SU-DHL-6 (cell line): ENCODE results near the gene CDKAL1.

ENCODE experiments used
- H2AFZ ChIP-seq: fragments of 200-600 bp; sonication (generic); 2 replicates; pipeline ENCODE4 v1.6.1; 2014; ENCODE audit warnings: low read depth, mild to moderate bottlenecking, moderate library complexity, mixed read lengths, antibody characterized with exemption, low read length; ENCODE audit not compliant: severe bottlenecking
- H3F3A ChIP-seq: fragments of 200-600 bp; shearing (Covaris generic); 2 replicates; pipeline ENCODE4 v1.6.0; 2016; ENCODE audit warnings: antibody characterized with exemption, mild to moderate bottlenecking; ENCODE audit not compliant: insufficient read depth
- H3K27ac ChIP-seq: fragments of 200-600 bp; sonication (generic); 2 replicates; pipeline ENCODE4 v1.5.1; 2016; ENCODE audit warnings: low read depth, mild to moderate bottlenecking, low read length, moderate library complexity, mixed read lengths
- H3K27me3 ChIP-seq: fragments of 200-600 bp; sonication (generic), shearing (Covaris generic); 2 replicates; pipeline ENCODE4 v1.6.0; 2014; ENCODE audit warnings: mild to moderate bottlenecking, low read length
- H3K36me3 ChIP-seq: fragments of 200-600 bp; sonication (generic); 2 replicates; pipeline ENCODE4 v1.6.1; 2014; ENCODE audit warnings: mild to moderate bottlenecking, low read length, mixed read lengths
- H3K4me2 ChIP-seq: fragments of 300-600, 200-600 bp; shearing (Covaris generic), sonication (generic); 2 replicates; pipeline ENCODE4 v1.6.0; 2014; ENCODE audit warnings: low read length, low read depth, mild to moderate bottlenecking; ENCODE audit not compliant: poor library complexity, severe bottlenecking
- H3K4me3 ChIP-seq: fragments of 200-600 bp; sonication (generic); 2 replicates; pipeline ENCODE4 v1.5.1; 2014; ENCODE audit warnings: antibody characterized with exemption, low read length, mild to moderate bottlenecking, mixed read lengths; ENCODE audit not compliant: insufficient read depth, poor library complexity, severe bottlenecking
- H3K79me2 ChIP-seq: fragments of 200-600 bp; sonication (generic); 2 replicates; pipeline ENCODE4 v1.6.1; 2014; ENCODE audit warnings: mild to moderate bottlenecking, low read length, moderate library complexity; ENCODE audit not compliant: insufficient read depth
- H3K9ac ChIP-seq: fragments of 200-600 bp; sonication (generic); 2 replicates; pipeline ENCODE4 v1.7.0; 2014; ENCODE audit warnings: mild to moderate bottlenecking, low read length
- H3K9me2 ChIP-seq: fragments of 200-600 bp; sonication (generic); replicated peaks from 2 replicates; pipeline ENCODE4 v1.6.1; 2014; ENCODE audit warnings: low read length; ENCODE audit not compliant: insufficient read depth
- H3K9me3 ChIP-seq: fragments of 200-600 bp; sonication (generic); 2 replicates; pipeline ENCODE4 v1.6.1; 2014; ENCODE audit warnings: low read length, mixed read lengths; ENCODE audit not compliant: insufficient read depth
- H4K20me1 ChIP-seq: fragments of 200-600 bp; sonication (generic); 2 replicates; pipeline ENCODE4 v1.6.1; 2014; ENCODE audit warnings: low read depth, mild to moderate bottlenecking, antibody characterized with exemption, low read length, moderate library complexity, mixed read lengths
- CTCF ChIP-seq: fragments of 200-600 bp; sonication (generic); IDR thresholded peaks from one replicate; pipeline ENCODE4 v1.5.1; 2017; ENCODE audit warnings: antibody characterized with exemption, mild to moderate bottlenecking, low read length, moderate library complexity; ENCODE audit not compliant: insufficient read depth, poor library complexity, severe bottlenecking
- EZH2phosphoT487 ChIP-seq: fragments of 200-600 bp; sonication (generic), shearing (Covaris generic); conservative IDR thresholded peaks from 2 replicates; pipeline ENCODE4 v1.6.1; 2018; ENCODE audit warnings: mild to moderate bottlenecking, antibody characterized with exemption, low read length, moderate library complexity, mixed read lengths

Gene CDKAL1

DNA sequence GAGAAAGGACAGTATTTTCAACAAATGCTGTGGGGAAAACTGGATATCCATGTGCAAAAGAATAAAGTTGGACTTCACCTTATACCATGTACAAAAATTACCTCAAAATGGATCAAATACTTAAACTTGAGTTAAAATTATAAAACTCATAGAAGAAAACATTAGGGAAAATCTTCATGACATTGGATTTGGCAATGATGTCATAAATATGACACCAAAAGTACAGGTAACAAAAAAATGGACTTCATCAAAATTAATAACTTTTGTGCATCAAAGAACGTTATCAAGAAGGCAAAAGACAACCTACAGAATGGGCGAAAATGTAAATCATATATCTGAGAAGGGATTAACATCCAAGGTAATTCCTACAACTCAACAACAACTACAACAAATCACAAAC, 704.0 kb downstream of the CDKAL1 start:
- Histone ChIP-seq H2AFZ (no peak overlapping the region), H3F3A (no peaks in the 10 kb centered on the region), H3K9me3 (no peaks in the 10 kb centered on the region; the same call in 1 of the 2 replicates), H3K27me3 (no peaks in the 10 kb centered on the region), H3K4me2 (no peak overlapping the region), H3K27ac (no peak overlapping the region), H3K9ac (no peak overlapping the region), H3K79me2 (no peaks in the 10 kb centered on the region), H3K36me3 (0 out of 2 replicates have a peak, but pooled peaks cover 4% of the 10 kb centered on the region), H4K20me1 (no peaks in the 10 kb centered on the region), H3K9me2 (no peaks in the 10 kb centered on the region), H3K4me3 (no peak overlapping the region)
- TF ChIP-seq EZH2phosphoT487 (no peak), CTCF (no peak)

DNA sequence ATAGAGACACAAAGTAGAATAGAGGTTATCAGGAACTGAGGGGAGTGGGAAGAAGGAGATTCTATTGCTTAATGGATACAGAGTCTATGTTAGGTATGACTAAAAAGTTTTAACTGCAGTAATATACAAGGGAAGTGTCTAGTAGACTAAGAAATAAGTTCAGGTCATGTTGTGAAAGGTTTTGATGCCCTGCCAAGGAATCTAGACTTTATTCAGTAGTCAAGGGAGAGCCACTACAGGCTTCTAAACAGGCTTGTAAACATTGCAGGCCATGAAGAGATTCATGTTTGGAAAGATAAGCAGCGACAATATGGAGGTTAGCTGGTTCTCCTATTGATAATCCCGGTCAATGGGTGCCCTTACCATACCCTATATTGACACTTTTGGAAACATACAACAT, 706.5 kb downstream of the CDKAL1 start:
- no peak for TF ChIP-seq CTCF
- no peak for TF ChIP-seq EZH2phosphoT487

GRCh38 chr6:21241231-21242130, 707.2 kb downstream of the CDKAL1 start:
- H3K9me2 ChIP-seq = no peaks in the 10 kb centered on the region
- no peak overlapping the region for H2AFZ ChIP-seq
- H3F3A ChIP-seq = no peaks in the 10 kb centered on the region
- no peak for TF ChIP-seq CTCF
- TF ChIP-seq EZH2phosphoT487 = no peak
- H3K79me2 ChIP-seq = no peaks in the 10 kb centered on the region
- no peak overlapping the region for H3K27ac ChIP-seq
- no peaks in the 10 kb centered on the region for H4K20me1 ChIP-seq
- no peak overlapping the region for H3K4me3 ChIP-seq
- H3K27me3 ChIP-seq = no peaks in the 10 kb centered on the region
- H3K36me3 ChIP-seq = no peaks in the 10 kb centered on the region
- H3K9me3 ChIP-seq = no peaks in the 10 kb centered on the region; the same call in 1 of the 2 replicates
- no peak overlapping the region for H3K4me2 ChIP-seq
- H3K9ac ChIP-seq = no peak overlapping the region

More for the DNA sequence above, 706.5 kb downstream of the CDKAL1 start:
- Histone ChIP-seq H3K27me3 (no peaks in the 10 kb centered on the region), H3K27ac (no peak overlapping the region), H4K20me1 (no peaks in the 10 kb centered on the region), H2AFZ (no peak overlapping the region), H3K9me2 (no peaks in the 10 kb centered on the region), H3K79me2 (no peaks in the 10 kb centered on the region), H3K36me3 (no peaks in the 10 kb centered on the region), H3K9ac (no peak overlapping the region), H3K9me3 (no peaks in the 10 kb centered on the region; the same call in 1 of the 2 replicates), H3K4me2 (no peak overlapping the region), H3F3A (no peaks in the 10 kb centered on the region), H3K4me3 (no peak overlapping the region)
